Suprapubic skin (tissue), 4 donors: ENCODE results near the gene PARP1.

ENCODE experiments used
- CTCF ChIP-seq, 2 donors: fragments of 200-600 bp in 1 of 2; fragments of 450-650 bp in 1 of 2; sonication (generic) in 1 of 2; IDR thresholded peaks; one replicate each; pipeline ENCODE4 v1.5.1; 2016 to 2019; ENCODE audit warnings: antibody characterized with exemption in 2 of 2, mild to moderate bottlenecking in 1 of 2, moderate library complexity in 1 of 2
- EP300 ChIP-seq: sonication (generic); formaldehyde crosslinking; IDR thresholded peaks from one replicate; pipeline ENCODE4 v1.6.1; 2017; ENCODE audit warnings: antibody characterized with exemption
- POLR2A ChIP-seq, 2 donors: fragments of 450-650 bp; IDR thresholded peaks; one replicate each; pipeline ENCODE4 v1.6.1; 2017; ENCODE audit warnings: antibody characterized with exemption in 2 of 2, mild to moderate bottlenecking in 2 of 2, moderate library complexity in 2 of 2
- POLR2AphosphoS5 ChIP-seq, 3 donors: sonication (generic); formaldehyde crosslinking; IDR thresholded peaks; one replicate each; pipeline ENCODE4 v1.6.1; 2017; ENCODE audit warnings: antibody characterized with exemption in 3 of 3

- no peak for TF ChIP-seq CTCF (IDR thresholded peaks at IDR 0.05)
- TF ChIP-seq POLR2A (IDR thresholded peaks at IDR 0.05), result no peak
- TF ChIP-seq EP300, result no peak
- TF ChIP-seq POLR2AphosphoS5 (IDR thresholded peaks at IDR 0.05), result no peak
Observed at GRCh38 chr1:226390681-226391080, 17.2 kb downstream of the PARP1 start.
